Progenitor cell of endocrine pancreas (in vitro differentiated cells): ENCODE measurements around the gene IL17D. TPM values are rescaled to one million over a fixed set of nuclear protein-coding genes. Genes with fewer than 3 reads are reported as not detected.

Experiments used
- DNase-seq: peaks from one replicate; pipeline ENCODE4 v3.0.0; 2021; ENCODE audit warnings: low spot score; ENCODE audit not compliant: unreplicated experiment
- H3K27ac Mint-ChIP-seq: 2 replicates; pipeline ENCODE4 v1.8.0; 2021; ENCODE audit warnings: mild to moderate bottlenecking, moderate library complexity, mixed read lengths
- H3K27me3 Mint-ChIP-seq: 2 replicates; pipeline ENCODE4 v1.8.0; 2021; ENCODE audit warnings: mixed read lengths
- H3K36me3 Mint-ChIP-seq: 2 replicates; pipeline ENCODE4 v1.8.0; 2022; ENCODE audit warnings: mixed read lengths; ENCODE audit not compliant: insufficient read depth
- H3K4me1 Mint-ChIP-seq: 2 replicates; pipeline ENCODE4 v1.8.0; 2021; ENCODE audit warnings: low read depth, mixed read lengths
- H3K4me3 Mint-ChIP-seq: 2 replicates; pipeline ENCODE4 v1.8.0; 2021; ENCODE audit warnings: low read depth, mild to moderate bottlenecking, moderate library complexity, mixed read lengths
- H3K9me3 Mint-ChIP-seq: 2 replicates; pipeline ENCODE4 v1.8.0; 2021; ENCODE audit warnings: low read depth, mixed read lengths
- CTCF ChIP-seq: fragments of 200-600 bp; sonication (generic); IDR thresholded peaks from one replicate; pipeline ENCODE4 v1.5.0; 2021; ENCODE audit warnings: antibody characterized with exemption, mild to moderate bottlenecking; ENCODE audit not compliant: unreplicated experiment
- total RNA-seq: library from RNA; stranded (reverse); gene quantifications from 2 replicates; pipeline ENCODE4 v1.2.1, GENCODE V29; 2021

Gene IL17D
- total RNA-seq, 1 donor from 2014 or later = 6.4 TPM

DNA sequence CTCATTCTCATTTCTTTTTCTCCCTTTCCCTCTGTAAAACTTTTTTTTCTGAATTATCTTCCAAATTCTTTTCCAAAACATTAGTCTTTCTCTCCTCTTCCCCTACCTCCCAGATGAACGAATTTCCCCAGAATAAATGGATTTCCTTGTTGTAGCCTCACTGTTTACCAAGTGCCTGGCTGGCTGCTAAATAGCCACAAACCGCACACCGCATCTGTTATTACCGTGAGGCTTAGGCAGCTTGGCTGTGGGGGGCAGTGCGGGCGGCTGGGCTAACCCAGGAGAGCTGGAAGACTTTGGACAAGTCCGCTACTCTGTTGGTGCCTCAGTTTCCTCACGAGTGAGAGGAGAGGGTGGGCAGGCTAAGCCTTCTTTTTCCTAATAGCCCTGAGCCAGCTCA is 10.7 kb downstream of the IL17D start:
- no peak for DNase-seq
- TF ChIP-seq CTCF = no peak
- Mint-ChIP-seq H3K27me3 (peaks cover 19% of the 10 kb centered on the region), H3K9me3 (no peaks in the 10 kb centered on the region), H3K4me1 (peaks cover 2% of the 10 kb centered on the region), H3K4me3 (no peak overlapping the region), H3K36me3 (no peaks in the 10 kb centered on the region), H3K27ac (no peak overlapping the region)

DNA sequence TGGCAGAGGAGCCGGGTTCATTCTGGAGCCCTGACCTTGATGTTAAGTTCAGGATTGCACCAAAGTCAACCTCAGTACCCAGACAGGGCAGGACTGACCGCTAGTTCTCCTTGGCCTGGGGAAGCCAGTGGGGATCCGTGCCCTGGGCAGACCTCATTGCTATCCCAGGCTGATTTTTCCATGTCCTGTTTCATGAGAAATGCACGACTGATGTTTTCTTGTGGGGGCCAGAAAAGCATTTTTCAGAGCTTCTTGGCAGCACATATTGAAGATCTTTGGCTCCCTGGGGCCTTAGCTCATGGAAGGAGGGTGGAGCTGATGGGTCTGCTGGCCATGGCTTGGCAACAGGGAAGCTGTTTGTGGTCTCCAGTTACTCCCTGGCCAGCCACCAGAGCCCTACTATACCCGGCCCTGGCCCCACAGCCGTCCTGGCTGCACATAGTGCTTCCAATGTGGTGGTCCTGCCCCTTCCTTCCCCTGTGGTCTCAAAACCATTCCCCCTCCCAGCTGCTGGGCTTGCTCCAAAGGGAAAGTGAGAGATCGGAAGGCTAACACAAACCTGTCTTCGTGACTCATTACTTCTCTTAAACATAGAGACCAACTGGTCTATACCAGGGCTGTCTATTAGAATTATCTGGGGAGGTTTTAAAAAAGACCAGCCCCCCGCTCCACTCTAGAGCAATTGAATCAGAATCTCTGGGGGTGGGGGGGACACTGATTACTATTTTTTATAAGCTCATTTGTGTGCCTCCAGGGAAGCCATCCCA is 11.2 kb downstream of the IL17D start:
- Mint-ChIP-seq H3K4me3 (no peak overlapping the region), H3K9me3 (no peaks in the 10 kb centered on the region), H3K4me1 (peaks cover 2% of the 10 kb centered on the region), H3K36me3 (no peaks in the 10 kb centered on the region), H3K27ac (no peak overlapping the region), H3K27me3 (peaks cover 19% of the 10 kb centered on the region)
- no peak for TF ChIP-seq CTCF
- DNase-seq = no peak

DNA sequence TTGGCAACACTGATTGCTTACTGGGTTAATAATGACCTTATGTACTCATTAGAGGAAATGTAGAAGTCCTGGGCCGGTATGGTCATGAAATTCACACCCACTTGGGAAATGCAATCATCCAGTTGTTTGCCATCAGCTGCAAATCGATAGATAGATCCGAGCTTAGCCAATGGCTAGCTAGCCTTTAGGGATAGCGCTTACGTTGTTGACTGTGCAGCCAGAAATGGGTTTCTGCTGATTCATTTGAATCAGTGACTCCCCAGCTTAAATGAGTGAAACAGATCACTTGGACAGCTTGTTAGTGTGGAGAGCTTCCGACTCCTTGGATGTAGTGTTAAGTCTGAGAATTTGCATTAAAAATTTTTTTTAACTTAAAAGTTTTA is 11.8 kb downstream of the IL17D start:
- TF ChIP-seq CTCF = no peak
- DNase-seq = no peak
- Mint-ChIP-seq H3K4me3 (no peak overlapping the region), H3K27me3 (peaks cover 19% of the 10 kb centered on the region), H3K36me3 (no peaks in the 10 kb centered on the region), H3K4me1 (peaks cover 2% of the 10 kb centered on the region), H3K9me3 (no peaks in the 10 kb centered on the region), H3K27ac (no peak overlapping the region)

DNA sequence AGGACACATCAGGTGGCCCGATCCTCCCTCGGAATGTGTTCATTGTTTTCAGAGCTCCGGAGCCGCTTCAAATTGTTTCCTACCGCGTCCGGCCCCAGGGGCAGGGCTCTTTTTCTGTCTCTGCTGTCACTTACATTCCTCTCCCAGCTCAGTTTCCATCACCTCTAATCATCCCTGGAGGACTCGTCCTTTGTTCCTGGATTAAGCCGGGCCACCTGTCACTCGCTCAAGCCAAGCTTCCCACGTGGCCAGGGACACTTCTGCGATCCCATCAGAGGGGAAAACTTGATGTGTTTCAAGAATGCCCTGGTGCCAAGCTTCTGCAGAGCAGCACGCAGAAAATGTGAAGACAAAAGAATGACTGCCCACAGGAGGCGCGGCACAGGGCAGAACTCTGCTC is 13.5 kb downstream of the IL17D start:
- TF ChIP-seq CTCF = no peak
- H3K27me3 Mint-ChIP-seq = peaks cover 20% of the 10 kb centered on the region
- no peaks in the 10 kb centered on the region for H3K36me3 Mint-ChIP-seq
- no peak overlapping the region for H3K4me3 Mint-ChIP-seq
- H3K27ac Mint-ChIP-seq = no peak overlapping the region
- H3K9me3 Mint-ChIP-seq = no peaks in the 10 kb centered on the region
- peaks cover 2% of the 10 kb centered on the region for H3K4me1 Mint-ChIP-seq
- no peak for DNase-seq

- Mint-ChIP-seq H3K4me1 (peaks cover 2% of the 10 kb centered on the region), H3K4me3 (no peak overlapping the region), H3K36me3 (no peaks in the 10 kb centered on the region), H3K9me3 (no peaks in the 10 kb centered on the region), H3K27ac (no peak overlapping the region), H3K27me3 (peaks cover 28% of the 10 kb centered on the region)
- DNase-seq = no peak
- TF ChIP-seq CTCF = no peak
Measured at GRCh38 chr13:20717581-20718542, 14.4 kb downstream of the IL17D start.
